ENCODE measurements around the gene MACROD1.
"Not testable (repeated sequence)": the region's sequence is repeated elsewhere in the genome, so short reads cannot be mapped to it uniquely, and the experiment has no call there.

Gene MACROD1

GRCh38 chr11:64185175-64185692 is 19.3 kb upstream of the MACROD1 start:
- DNase-seq: peak; percentile 74

GRCh38 chr11:64183890-64184289 is 18.0 kb upstream of the MACROD1 start:
- DNase-seq: no peak

DNA sequence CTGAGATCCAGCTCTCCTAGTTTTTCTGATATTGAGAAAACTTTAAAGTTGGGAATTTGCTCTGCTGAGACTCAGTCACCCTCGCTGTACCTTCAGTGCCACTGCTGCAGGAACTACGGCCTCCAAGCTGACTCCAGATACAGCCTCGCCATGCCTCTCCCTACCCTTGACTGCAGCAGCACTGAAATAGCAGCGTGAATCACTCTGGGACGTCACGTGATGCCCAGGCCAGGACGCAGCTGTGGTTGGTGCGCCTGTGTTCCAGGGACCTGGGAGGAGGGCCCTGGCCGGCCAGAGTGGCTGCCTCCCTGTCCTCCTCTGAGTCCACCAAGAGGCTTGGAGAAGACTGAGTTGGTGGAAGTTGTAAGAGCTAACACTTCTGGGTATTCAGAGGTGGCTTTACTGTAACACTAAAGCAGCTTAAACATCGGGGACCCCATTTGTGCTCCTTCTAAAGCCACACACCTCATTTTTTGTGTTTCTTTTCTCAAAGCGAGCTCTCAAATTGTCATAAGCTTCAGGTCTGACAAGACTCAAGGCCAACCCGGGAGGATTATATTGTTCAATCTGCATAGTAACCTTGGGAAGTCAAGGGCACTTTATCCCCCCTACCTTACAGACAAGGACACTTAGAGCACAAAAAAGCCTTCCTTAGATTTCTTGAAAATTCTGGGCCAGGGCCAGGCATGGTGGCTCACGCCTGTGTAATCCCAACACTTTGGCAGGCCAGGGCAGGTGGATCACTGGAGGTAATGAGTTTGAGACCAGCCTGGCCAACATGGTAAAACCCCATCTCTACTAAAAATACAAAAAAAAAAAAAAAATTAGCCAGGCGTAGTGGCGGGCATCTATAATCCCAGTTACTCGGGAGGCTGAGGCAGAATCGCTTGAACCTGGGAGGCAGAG is 15.8 kb upstream of the MACROD1 start:
- DNase-seq: peak; percentile 91

DNA sequence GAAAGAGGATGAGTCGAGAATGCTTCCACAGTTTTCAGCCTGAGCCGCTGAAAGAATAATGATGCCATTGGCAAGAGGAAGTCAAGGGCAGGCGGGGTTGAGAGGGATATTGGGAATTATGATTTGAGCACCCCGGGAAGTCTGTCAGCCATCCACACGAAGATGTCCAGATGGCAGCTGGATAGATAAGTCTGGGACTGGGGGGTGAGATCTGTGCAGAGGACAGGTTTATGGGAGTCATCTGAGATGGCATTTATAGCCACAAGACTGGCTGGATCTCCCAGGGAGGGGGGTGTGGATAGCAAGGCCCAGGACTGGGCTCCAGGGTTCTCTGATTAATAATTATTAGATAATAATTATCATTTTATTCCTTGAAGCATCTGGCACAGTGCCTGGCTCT is 15.0 kb upstream of the MACROD1 start:
- no peak for DNase-seq

GRCh38 chr11:64178951-64179639 is 13.2 kb upstream of the MACROD1 start:
- DNase-seq: no peak

DNA sequence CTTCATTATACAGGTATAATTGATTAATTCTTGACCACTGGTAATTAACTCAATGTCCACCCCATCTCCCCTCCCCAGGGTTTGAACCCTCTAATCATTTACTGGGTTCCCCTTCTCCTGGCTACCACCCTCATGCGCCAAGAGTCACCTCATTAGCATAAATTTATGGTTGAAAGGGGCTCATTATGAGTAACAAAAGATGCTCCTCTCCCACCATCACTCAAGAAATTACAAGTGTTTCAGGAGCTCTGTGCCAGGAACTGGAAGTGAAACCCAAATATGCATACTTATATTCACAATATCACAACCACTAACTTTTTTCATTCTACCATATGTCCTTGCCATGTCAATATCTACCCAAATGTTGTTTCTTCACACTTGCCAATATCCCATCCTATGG is 12.3 kb upstream of the MACROD1 start:
- no peak for DNase-seq

GRCh38 chr11:64176751-64177150 is 10.8 kb upstream of the MACROD1 start:
- DNase-seq: no peak

- DNase-seq: no peak
Measured at GRCh38 chr11:64173616-64174355, 7.9 kb upstream of the MACROD1 start.

GRCh38 chr11:64170419-64170818 is 4.5 kb upstream of the MACROD1 start:
- DNase-seq: no peak

DNA sequence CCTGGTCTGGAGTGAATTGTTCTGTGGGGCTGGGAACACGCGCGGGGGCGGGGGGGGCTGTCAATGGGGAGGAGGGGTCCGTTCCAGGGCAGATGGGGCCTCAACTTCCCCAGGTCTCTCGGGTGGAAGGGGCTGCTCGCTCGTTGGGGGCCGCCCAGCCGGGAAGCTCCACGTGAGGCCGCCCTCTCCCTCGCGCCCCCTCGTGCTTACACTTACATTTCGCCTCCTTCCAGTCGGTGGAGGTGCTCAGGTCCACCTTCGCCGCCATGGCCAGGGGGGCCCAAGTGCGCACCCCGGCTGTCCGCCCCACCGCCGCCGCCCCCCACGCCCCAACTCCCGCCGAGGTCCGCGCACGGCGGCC is 452 bp downstream of the MACROD1 start:
- DNase-seq: peak; percentile 55

DNA sequence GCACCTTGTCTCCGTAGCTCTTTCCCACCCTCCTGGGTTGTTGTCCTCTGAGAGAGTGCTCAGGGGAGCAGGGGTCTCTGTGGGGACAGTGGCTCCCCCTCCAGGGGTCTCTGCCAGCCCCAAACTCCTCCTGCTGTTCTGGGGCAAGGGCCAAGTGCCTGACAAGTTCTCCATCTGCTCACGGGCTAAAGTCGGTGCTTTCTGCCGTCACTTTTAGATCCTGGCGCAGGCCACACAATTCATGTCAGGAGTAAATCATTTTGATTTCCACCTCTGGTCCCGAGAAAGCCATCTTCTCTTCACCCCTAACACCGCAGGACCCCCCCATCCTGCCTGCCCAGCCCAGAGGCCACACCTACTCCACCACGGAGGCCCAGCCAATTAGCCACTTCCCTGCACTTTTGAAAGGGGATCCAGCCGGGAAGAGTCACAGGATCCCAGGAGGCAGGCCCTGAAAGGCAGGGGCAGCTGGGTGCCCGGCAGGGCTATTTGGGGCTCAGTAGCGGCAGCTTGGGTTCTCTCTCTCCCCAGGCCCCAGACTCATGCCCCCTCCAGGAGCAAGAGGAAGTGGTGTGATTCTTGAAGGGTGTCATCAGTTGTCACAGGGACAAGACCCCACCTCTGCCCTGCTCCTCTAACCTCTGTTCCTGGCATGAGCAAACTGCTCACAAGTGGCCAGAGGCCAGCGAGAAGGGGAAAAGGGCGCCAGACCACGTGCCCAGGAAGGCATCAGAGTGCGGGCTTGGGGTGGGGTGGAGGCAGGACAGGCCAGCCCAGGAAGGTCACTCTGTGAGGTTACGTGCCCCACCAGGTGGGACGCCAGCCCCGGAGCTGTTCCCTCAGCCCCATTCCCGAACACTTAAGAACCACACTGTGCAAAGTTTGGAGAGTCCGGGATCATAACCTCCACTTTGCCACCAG is 1.3 kb downstream of the MACROD1 start:
- peak; percentile 46 for DNase-seq

- DNase-seq: no peak
Measured at GRCh38 chr11:64163951-64164350, 2.0 kb downstream of the MACROD1 start.

- not testable (repeated sequence) for DNase-seq
Measured at GRCh38 chr11:64162769-64163168, 3.1 kb downstream of the MACROD1 start.

GRCh38 chr11:64161037-64161436 is 4.9 kb downstream of the MACROD1 start:
- no peak for DNase-seq

DNA sequence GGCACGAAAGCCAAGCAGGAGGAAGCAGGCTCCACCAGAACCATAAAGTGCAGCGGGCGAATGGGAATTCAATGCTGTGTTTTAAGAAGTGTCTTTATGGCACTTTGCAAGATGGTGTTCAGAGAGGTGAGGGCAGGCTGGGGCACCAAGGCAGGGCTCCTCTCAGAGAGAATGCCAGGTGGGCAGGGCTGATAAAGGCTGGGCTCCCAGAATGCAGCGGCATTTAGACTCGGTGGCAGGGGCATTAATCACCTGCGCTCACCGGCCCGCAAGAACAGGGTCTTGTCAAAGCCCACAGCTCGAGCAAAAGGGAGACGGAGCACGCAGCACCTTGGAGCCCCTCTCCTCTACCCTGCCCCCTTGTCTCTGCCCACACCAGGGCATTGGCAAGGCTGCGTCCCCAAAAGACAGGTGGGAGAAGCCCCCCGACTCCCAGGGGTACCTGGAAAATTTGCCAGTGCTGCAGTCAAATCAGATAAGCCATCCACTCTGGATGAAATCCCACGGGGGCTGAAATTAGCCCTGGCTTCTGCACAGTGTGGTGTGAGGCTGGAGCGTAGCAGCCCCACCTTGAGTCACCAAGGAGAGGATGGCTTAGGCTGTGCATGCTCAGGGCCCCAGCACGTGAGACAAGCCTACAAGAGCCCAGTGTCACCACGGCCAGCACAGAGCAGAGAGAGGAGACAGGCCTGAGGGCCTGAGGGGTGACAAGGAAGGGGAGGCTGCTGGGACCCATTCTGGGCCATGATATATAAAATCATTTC is 8.1 kb downstream of the MACROD1 start:
- DNase-seq: peak; percentile 29

GRCh38 chr11:64156235-64157011 is 9.5 kb downstream of the MACROD1 start:
- no peak for DNase-seq

DNA sequence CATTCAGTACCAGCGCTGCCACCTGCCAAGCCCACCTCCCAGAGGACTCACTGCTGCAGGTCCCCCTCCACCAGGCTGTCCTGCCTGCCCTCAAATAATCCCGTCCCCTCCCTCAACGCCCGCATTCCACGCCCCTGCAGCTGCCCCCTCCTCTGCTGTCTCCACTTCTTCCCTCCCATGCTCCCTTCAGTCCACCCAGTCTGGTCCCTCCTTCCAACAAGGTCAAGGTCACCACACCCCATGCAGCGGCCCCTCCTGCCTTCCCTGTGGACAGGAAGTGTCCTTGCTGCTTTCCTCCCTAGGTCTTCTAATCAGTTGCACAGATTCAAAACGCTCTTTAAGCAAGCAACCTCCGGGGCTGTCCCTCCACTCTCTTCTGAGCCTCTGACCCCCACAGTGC is 12.1 kb downstream of the MACROD1 start:
- DNase-seq: no peak

GRCh38 chr11:64152841-64153691 is 12.8 kb downstream of the MACROD1 start:
- peak; percentile 75 for DNase-seq

DNA sequence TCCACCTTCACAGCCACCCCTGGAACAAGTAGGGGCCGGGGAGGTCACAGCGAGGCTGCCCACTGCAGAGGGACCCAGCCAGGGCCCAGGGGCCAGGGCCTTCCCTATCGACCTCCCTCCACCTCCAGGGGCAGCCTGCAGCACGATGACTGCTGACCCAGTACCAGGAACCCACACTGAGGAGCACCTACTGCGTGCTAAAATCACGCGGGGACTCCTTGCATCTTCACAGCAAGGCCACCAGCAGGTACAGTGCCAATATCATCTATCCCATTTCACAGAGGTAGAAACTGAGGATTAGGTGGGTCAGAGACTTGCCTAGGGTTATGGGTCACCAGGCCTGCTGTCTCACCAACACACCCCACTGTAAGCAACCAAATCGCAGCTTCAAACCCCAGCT is 14.6 kb downstream of the MACROD1 start:
- DNase-seq: no peak

Measured in hematopoietic multipotent progenitor cell treated with erythropoietin and hydrocortisone succinate and interleukin-3 and kit ligand, for 4 days (in vitro differentiated cells).